Measurements from ENCODE around the gene RTTN. TPM values are rescaled to one million over a fixed set of nuclear protein-coding genes. Genes with fewer than 3 reads are reported as not detected.

The RTTN gene
- total and polyA plus RNA-seq, 2 of the 13 experiments (the other 11 are each of a cell fraction or from before 2014, with no cell fraction given), result 5.4 to 18.7 TPM

DNA sequence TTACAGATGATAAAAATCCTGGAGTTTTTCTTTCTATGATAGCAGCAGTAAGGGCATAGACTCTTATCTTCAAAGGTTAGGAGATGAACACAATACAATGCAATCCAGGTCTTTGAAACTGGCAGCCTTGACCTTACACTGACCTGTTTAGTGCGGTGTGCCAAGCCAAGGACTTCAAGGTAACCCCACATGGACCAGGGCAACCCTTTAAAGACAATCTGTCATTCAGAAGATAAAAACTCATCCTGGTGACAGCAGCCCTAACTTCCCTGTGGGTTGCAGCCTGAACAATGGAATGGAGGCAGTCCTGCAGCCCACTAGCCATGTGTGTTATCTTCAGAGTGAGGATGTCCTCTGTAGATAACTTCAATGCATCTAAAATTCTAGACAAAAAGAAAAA is 78.1 kb downstream of the RTTN start (continued):
- TF ChIP-seq HNF4A (CRISPR knock-in tag; IDR thresholded peaks at IDR 0.05) (peak; percentile 53), RBM22 (optimal IDR thresholded peaks at IDR 0.05; ENCODE audit: low read length) (no peak), TCF7L2 (IDR thresholded peaks at IDR 0.05; ENCODE audit: low read depth, low read length) (no peak), ZNF761 (CRISPR knock-in tag; conservative IDR thresholded peaks at IDR 0.05) (no peak), ISL2 (CRISPR knock-in tag; IDR thresholded peaks at IDR 0.05) (peak; percentile 63), HDAC2 (CRISPR knock-in tag; IDR thresholded peaks at IDR 0.05) (0 out of 2 replicates have a peak, but pooled peaks have one; percentile 19), SAFB2 (CRISPR knock-in tag; IDR thresholded peaks at IDR 0.05; ENCODE audit: borderline replicate concordance, low read depth) (no peak), ZNF124 (CRISPR knock-in tag; IDR thresholded peaks at IDR 0.05) (no peak), KDM4B (CRISPR knock-in tag; IDR thresholded peaks at IDR 0.05) (no peak), SOX13 (IDR thresholded peaks at IDR 0.05) (0 out of 2 replicates have a peak, but pooled peaks have one; percentile 9), SOX13 (CRISPR knock-in tag; conservative IDR thresholded peaks at IDR 0.05 in 1 of 2, IDR thresholded peaks at IDR 0.05 in 1 of 2) (peak in 1 of 2 experiments; percentile 92; a peak in 2 of 4 replicates), HNRNPL (IDR thresholded peaks at IDR 0.05; ENCODE audit: low read depth, low read length) (no peak), SOX6 (IDR thresholded peaks at IDR 0.05) (no peak), SOX6 (CRISPR knock-in tag; IDR thresholded peaks at IDR 0.05) (peak; percentile 75), SP5 (CRISPR knock-in tag; IDR thresholded peaks at IDR 0.05; ENCODE audit: borderline replicate concordance, low read depth) (no peak), KLF9 (CRISPR knock-in tag; IDR thresholded peaks at IDR 0.05; ENCODE audit: low read depth) (no peak), FOXA3 (CRISPR knock-in tag; IDR thresholded peaks at IDR 0.05) (no peak), SMARCC2 (IDR thresholded peaks at IDR 0.05) (no peak), NR1H2 (CRISPR knock-in tag; IDR thresholded peaks at IDR 0.05; ENCODE audit: borderline replicate concordance, low read depth) (no peak), KDM1A (CRISPR knock-in tag; IDR thresholded peaks at IDR 0.05) (0 out of 2 replicates have a peak, but pooled peaks have one; percentile 11)
- TF ChIP-seq, protein P1, sequence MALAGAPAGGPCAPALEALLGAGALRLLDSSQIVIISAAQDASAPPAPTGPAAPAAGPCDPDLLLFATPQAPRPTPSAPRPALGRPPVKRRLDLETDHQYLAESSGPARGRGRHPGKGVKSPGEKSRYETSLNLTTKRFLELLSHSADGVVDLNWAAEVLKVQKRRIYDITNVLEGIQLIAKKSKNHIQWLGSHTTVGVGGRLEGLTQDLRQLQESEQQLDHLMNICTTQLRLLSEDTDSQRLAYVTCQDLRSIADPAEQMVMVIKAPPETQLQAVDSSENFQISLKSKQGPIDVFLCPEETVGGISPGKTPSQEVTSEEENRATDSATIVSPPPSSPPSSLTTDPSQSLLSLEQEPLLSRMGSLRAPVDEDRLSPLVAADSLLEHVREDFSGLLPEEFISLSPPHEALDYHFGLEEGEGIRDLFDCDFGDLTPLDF (CRISPR knock-in tag; IDR thresholded peaks at IDR 0.05), result no peak
- TF ChIP-seq, protein P2, sequence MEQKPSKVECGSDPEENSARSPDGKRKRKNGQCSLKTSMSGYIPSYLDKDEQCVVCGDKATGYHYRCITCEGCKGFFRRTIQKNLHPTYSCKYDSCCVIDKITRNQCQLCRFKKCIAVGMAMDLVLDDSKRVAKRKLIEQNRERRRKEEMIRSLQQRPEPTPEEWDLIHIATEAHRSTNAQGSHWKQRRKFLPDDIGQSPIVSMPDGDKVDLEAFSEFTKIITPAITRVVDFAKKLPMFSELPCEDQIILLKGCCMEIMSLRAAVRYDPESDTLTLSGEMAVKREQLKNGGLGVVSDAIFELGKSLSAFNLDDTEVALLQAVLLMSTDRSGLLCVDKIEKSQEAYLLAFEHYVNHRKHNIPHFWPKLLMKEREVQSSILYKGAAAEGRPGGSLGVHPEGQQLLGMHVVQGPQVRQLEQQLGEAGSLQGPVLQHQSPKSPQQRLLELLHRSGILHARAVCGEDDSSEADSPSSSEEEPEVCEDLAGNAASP (CRISPR knock-in tag; IDR thresholded peaks at IDR 0.05; ENCODE audit: borderline replicate concordance), result peak; percentile 89; the same call in 1 of the 2 replicates
- TF ChIP-seq, protein P3, sequence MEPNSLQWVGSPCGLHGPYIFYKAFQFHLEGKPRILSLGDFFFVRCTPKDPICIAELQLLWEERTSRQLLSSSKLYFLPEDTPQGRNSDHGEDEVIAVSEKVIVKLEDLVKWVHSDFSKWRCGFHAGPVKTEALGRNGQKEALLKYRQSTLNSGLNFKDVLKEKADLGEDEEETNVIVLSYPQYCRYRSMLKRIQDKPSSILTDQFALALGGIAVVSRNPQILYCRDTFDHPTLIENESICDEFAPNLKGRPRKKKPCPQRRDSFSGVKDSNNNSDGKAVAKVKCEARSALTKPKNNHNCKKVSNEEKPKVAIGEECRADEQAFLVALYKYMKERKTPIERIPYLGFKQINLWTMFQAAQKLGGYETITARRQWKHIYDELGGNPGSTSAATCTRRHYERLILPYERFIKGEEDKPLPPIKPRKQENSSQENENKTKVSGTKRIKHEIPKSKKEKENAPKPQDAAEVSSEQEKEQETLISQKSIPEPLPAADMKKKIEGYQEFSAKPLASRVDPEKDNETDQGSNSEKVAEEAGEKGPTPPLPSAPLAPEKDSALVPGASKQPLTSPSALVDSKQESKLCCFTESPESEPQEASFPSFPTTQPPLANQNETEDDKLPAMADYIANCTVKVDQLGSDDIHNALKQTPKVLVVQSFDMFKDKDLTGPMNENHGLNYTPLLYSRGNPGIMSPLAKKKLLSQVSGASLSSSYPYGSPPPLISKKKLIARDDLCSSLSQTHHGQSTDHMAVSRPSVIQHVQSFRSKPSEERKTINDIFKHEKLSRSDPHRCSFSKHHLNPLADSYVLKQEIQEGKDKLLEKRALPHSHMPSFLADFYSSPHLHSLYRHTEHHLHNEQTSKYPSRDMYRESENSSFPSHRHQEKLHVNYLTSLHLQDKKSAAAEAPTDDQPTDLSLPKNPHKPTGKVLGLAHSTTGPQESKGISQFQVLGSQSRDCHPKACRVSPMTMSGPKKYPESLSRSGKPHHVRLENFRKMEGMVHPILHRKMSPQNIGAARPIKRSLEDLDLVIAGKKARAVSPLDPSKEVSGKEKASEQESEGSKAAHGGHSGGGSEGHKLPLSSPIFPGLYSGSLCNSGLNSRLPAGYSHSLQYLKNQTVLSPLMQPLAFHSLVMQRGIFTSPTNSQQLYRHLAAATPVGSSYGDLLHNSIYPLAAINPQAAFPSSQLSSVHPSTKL (CRISPR knock-in tag; IDR thresholded peaks at IDR 0.05), result peak; percentile 66
- TF ChIP-seq, protein P4, sequence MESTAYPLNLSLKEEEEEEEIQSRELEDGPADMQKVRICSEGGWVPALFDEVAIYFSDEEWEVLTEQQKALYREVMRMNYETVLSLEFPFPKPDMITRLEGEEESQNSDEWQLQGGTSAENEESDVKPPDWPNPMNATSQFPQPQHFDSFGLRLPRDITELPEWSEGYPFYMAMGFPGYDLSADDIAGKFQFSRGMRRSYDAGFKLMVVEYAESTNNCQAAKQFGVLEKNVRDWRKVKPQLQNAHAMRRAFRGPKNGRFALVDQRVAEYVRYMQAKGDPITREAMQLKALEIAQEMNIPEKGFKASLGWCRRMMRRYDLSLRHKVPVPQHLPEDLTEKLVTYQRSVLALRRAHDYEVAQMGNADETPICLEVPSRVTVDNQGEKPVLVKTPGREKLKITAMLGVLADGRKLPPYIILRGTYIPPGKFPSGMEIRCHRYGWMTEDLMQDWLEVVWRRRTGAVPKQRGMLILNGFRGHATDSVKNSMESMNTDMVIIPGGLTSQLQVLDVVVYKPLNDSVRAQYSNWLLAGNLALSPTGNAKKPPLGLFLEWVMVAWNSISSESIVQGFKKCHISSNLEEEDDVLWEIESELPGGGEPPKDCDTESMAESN (CRISPR knock-in tag; conservative IDR thresholded peaks at IDR 0.05), result no peak
